Effector CD8-positive, alpha-beta T cell (primary cell): Measurements from ENCODE around the gene SORCS2.

Source experiments
- DNase-seq: peaks from one replicate; lab custom pipeline; 2025; lab: John Stamatoyannopoulos, UW

SORCS2 gene

GRCh38 chr4:7393601-7394575 is 201.6 kb downstream of the SORCS2 start:
- DNase-seq: no peak

DNA sequence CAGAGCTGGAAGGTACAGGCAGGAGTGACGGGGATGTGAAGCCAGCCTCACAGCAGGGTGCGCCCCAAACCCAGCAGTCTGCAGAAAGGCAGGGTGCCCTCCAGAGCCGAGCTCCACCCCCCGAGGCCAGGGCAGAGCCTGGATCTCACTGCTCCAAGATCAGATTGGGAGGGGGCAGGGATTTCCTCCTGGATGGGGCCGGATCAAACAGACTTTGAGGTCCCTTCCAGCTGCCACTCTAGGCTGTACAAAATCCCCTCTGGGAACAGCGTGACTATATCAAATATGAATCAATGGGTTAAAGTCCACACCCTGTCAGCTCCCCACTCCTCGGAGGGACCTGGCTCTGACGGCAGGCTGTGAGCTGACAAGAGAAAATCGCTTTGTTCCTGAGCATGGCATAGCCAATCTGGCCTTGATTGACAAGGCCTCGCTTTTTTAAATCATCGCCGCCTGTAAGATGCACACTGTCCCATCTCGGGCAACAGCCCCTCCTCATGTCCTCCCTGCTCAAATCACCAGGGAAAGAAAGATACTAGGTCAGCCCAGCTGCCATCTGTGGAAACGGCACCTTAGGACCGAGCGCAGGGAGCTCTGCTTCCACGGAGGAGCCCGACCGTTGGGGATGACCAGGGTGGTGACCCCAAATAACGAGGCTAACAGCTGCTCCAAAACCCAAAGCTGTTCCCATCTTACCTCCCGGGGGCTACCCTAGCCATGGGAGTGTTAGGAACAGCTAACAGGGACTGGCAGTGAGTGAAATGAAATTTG is 202.5 kb downstream of the SORCS2 start:
- DNase-seq: no peak

DNA sequence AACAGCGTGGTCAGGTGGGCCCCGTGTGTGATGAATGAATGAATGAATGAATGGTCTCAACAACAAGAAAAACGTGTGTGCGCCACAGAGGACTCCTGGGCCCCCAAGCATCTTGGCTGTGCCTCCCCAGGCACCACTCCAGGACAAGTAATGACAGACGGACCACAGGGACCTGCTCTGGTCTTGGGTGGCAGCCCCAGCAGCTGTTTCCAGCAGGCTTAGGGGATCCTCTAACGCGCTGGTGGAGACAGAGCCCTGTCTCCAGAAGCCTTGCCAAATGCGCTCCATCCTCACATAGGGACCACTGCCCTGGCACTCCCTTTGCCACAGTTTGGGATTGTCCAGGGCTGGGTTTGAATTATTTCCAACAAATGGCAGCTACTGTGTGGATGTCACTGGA is 203.3 kb downstream of the SORCS2 start:
- DNase-seq: no peak

GRCh38 chr4:7396186-7396910 is 204.0 kb downstream of the SORCS2 start:
- no peak for DNase-seq

- no peak for DNase-seq
Measured at GRCh38 chr4:7397206-7398103, 205.1 kb downstream of the SORCS2 start.

GRCh38 chr4:7398104-7398423 is 205.7 kb downstream of the SORCS2 start:
- no peak for DNase-seq

DNA sequence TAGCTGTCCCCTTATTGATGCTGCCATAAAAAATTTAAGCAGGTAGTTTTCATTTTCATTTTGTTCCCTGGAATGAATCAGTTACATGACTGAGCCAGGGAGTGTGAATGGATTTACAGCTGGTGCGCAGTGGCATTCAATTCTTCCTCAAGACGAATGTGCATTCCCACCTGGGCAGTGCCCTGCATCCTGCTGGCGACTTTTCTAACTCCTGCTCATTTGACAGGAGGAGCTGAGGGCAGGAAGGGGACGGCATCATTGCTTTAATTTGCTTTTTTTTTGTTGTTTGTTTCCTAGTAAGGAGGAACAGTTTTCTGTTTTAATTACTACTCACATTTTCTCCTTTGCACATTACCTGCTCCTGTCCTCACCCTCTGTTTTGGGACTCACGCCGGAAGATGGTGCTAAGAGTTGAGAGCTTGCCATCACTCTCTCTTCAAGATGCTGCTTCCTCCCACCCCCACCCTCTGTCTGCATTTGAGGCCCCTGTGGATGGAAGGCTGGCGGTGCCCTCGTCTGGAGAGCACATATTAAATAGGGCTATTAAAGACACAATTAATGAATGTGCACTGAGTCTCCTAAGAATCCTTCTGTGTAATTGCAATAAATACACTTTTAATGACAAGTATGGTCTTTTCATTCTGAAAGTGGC is 206.6 kb downstream of the SORCS2 start:
- DNase-seq: no peak

GRCh38 chr4:7399440-7400234 is 207.3 kb downstream of the SORCS2 start:
- DNase-seq: no peak

DNA sequence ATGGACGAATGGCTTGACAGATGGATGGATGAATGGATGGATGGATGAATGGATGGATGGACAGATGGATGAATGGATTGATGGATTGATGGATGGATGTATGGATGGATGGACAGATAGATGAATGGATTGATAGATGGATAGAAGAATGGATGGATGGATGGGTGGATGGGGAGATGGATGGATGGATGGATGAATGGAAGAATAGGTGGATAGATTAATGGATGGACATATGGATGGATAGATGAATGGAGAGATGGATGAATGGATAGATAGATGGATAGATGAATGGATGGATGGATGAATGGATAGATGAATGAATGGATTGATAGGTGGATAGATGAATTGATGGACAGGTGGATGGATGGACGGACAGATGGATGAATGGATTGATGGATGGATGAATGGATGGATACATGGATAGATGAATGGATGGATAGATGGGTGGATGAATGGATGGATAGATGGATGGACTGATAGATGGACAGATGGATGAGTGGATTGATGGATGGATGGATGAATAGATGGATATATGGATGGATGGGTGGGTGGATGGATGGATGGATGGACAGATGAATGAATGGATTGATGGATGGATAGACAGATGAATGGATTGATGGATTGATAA is 208.4 kb downstream of the SORCS2 start:
- no peak for DNase-seq

DNA sequence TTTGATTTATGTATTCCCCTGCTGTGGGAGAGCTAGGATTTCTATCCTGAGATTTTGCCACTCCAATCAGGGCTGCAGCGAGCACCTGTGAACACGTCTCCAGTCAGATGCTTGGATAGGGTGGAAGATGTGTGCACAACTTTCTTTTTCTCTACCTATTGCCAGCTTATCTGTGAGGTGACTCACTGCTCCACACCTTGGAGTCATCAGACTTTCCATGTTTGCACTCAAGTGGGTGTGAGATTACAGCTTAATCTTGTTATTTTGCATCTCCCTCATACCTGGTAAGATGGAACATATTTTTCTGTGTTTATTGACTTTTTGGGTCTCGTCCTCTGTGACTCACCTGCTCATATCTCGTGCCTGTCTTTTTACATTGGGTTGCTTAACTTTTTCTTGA is 210.2 kb downstream of the SORCS2 start:
- DNase-seq: no peak

DNA sequence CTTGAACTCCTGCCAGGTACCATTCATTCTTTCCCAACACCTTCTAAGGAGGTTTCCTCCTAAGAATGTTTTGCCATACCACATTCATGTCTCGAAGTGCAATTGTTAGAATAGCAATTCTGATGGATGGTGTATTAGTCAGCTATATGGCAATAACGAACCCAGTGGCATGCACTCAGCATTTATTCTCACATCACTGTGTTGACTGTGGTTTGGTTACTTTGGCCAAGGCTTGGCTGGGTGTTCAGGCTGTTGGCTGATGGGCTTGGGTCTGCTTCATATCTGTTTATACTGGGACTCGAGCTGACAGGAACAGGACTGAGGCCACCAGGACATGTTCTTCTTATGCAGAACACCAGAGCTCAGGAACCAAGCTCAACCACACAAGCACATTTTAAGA is 210.7 kb downstream of the SORCS2 start:
- DNase-seq: no peak

DNA sequence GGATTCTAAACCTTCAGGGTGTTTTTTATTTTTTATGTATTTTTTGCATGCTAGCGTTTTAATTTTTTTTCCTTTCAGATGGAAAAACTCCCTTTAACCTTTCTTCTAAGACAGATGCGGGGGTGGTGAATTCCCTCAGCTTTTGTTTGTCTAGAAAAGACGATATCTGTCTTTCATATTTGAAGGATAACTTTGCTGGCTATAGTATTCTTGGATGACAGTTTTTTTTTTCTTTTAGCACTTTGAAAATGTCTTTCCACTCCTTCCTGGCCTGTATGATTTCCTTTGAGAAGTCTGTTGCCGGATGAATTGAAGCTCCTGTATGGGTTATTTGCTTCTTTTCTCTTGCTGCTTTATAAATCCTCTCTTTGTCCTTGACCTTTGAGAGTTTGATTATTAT is 215.8 kb downstream of the SORCS2 start:
- DNase-seq: no peak

GRCh38 chr4:7410446-7410845 is 218.1 kb downstream of the SORCS2 start:
- no peak for DNase-seq

DNA sequence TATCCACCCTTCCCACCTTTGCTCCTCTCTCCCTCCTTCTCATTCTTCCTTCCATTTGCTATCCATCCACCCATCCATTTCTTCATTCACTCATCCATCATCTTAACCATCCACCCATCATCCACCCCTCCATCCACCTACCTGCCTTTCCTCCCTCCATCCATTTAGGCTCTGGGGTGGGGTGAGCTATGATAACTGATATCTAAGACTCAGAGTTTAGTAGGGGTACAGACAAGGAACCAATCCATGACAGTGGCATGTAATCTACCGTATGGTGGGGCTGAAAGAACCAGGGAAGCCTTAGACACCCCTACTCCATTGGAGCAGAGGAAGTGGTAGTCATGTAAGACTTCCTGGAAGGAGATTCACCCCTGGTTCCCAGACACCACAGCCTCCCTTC is 219.2 kb downstream of the SORCS2 start:
- no peak for DNase-seq

GRCh38 chr4:7411896-7412553 is 219.7 kb downstream of the SORCS2 start:
- no peak for DNase-seq

- DNase-seq: no peak
Measured at GRCh38 chr4:7412554-7412912, 220.2 kb downstream of the SORCS2 start.

DNA sequence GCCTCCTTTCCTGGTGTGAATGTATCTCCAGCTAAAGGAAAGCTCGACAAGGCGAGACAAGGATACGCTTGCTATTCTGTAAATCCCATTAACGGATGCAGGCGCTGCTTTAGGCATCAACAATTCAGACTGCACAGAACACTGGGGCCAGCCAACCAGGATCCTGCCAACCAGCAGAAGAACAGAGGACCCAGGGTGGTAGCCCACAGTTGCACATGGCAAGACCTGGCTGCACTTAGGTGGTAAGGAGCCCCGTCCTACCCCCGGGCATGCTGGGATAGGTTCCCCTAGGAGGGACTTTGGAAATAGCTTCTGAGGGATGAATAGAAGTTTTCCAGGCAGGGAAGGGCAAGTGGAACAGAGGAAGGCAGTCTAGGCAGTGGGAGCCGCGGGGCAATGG is 221.7 kb downstream of the SORCS2 start:
- no peak for DNase-seq

- DNase-seq: no peak
Measured at GRCh38 chr4:7414736-7415510, 222.6 kb downstream of the SORCS2 start.
